Type B pancreatic cell (in vitro differentiated cells): ENCODE data around the gene SMARCA4. TPM values are rescaled to one million over a fixed set of nuclear protein-coding genes. Genes with fewer than 3 reads are reported as not detected.

Experiments used
- DNase-seq: peaks from one replicate; pipeline ENCODE4 v3.0.0; 2021; ENCODE audit warnings: mixed read lengths; ENCODE audit not compliant: unreplicated experiment; ENCODE audit errors: extremely low spot score
- H3K27ac Mint-ChIP-seq: 2 replicates; pipeline ENCODE4 v1.8.0; 2021; ENCODE audit warnings: mild to moderate bottlenecking, mixed read lengths
- H3K27me3 Mint-ChIP-seq: 2 replicates; pipeline ENCODE4 v1.8.0; 2021; ENCODE audit warnings: mixed read lengths
- H3K36me3 Mint-ChIP-seq: 2 replicates; pipeline ENCODE4 v1.8.0; 2021; ENCODE audit warnings: mixed read lengths
- H3K4me1 Mint-ChIP-seq: one replicate; pipeline ENCODE4 v1.8.0; 2021; ENCODE audit warnings: mixed read lengths; ENCODE audit not compliant: unreplicated experiment
- H3K4me3 Mint-ChIP-seq: 2 replicates; pipeline ENCODE4 v1.8.0; 2021; ENCODE audit warnings: mild to moderate bottlenecking, mixed read lengths
- H3K9me3 Mint-ChIP-seq: 2 replicates; pipeline ENCODE4 v1.8.0; 2021; ENCODE audit warnings: mixed read lengths
- total RNA-seq: library from RNA; stranded (reverse); gene quantifications from 2 replicates; pipeline ENCODE4 v1.2.1, GENCODE V29; 2021; ENCODE audit warnings: low replicate concordance
- TF ChIP-seq, protein P1 (sequence below): fragments of 200-600 bp; sonication (generic); conservative IDR thresholded peaks from 2 replicates; pipeline ENCODE4 v1.5.0; 2021; ENCODE audit warnings: antibody characterized with exemption, mild to moderate bottlenecking

Gene SMARCA4
- total RNA-seq, 1 donor from 2014 or later: 244 TPM

DNA sequence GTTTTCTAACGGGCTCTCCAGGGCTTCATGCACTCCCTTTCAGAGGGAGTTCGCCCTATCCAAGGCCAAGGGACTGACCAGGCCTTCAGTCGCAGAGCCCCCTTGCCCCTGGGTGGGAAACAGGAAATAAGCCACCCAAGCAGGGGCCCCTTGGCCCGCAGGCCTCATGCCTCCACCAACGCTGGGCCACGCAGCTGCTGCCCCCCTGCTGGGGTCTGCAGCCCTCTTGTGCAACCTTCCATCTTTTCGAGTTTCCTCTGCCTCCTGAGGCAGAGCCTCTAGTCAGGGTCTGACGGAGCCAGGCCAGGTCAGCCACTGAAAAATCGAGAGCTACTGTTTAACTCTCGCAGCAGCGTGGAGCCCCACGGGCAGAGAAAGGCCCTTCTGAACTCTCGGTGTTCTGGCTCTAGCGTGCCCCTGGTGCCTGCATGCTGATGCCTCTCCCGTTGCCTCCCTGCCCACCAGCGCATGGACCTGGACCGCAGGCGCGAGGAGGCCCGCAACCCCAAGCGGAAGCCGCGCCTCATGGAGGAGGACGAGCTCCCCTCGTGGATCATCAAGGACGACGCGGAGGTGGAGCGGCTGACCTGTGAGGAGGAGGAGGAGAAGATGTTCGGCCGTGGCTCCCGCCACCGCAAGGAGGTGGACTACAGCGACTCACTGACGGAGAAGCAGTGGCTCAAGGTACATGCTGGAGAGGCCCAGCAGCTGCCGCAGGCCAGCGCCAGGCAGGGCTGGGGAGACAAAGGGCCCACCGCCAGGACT, 73.8 kb downstream of the SMARCA4 start:
- H3K4me1 Mint-ChIP-seq: no peaks in the 10 kb centered on the region
- DNase-seq: no peak
- no peaks in the 10 kb centered on the region for H3K27me3 Mint-ChIP-seq
- TF ChIP-seq, protein P1, sequence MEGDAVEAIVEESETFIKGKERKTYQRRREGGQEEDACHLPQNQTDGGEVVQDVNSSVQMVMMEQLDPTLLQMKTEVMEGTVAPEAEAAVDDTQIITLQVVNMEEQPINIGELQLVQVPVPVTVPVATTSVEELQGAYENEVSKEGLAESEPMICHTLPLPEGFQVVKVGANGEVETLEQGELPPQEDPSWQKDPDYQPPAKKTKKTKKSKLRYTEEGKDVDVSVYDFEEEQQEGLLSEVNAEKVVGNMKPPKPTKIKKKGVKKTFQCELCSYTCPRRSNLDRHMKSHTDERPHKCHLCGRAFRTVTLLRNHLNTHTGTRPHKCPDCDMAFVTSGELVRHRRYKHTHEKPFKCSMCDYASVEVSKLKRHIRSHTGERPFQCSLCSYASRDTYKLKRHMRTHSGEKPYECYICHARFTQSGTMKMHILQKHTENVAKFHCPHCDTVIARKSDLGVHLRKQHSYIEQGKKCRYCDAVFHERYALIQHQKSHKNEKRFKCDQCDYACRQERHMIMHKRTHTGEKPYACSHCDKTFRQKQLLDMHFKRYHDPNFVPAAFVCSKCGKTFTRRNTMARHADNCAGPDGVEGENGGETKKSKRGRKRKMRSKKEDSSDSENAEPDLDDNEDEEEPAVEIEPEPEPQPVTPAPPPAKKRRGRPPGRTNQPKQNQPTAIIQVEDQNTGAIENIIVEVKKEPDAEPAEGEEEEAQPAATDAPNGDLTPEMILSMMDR: no peak
- H3K9me3 Mint-ChIP-seq: no peaks in the 10 kb centered on the region
- H3K27ac Mint-ChIP-seq: no peak overlapping the region
- H3K36me3 Mint-ChIP-seq: peaks cover 25% of the 10 kb centered on the region
- no peak overlapping the region for H3K4me3 Mint-ChIP-seq

DNA sequence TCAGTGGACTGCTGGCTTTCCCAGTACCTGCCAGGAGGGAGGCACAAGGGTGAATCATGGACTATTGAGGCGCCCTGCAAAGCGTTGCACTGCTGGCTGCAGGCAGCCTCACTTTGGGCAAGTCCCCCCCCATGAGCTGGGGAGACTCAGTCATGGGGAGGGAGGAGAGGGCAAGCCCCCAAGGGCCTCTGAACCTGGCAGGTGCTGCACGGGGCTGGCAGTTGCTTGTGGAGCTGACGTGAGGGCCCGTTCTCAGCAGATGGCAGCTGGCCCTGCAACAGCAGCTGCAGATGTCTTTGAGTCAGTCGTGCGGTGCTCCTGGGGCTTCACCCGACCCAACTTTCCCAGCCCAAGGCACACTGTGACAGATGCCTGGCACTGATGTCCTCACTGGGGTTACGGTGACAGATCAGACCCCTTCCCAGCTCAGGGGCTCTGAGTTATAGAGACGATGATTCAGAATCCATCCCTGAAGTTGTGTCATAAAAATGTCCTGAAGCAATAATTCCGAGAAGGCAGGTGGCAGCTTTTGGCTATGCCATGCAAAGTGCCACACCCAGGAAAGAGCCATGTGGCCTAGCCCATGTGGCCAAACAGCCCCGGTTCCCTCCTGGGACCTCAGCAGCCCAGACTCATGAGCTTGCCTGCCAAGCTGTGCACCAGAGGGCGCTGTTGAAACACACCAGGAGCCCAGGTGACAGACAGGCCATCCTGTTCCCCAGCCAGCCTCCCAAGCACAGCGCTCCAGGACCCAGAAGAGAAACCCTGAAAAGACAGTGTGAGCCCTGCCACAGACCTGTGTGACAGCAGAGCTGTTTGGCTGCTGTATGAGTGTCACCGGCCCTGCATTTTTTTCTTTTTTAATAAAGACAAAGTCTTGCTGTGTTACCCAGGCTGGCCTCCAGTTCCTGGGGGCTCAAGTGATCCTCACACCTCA, 74.9 kb downstream of the SMARCA4 start:
- DNase-seq: no peak
- Mint-ChIP-seq H3K36me3 (peaks cover 25% of the 10 kb centered on the region), H3K4me1 (no peaks in the 10 kb centered on the region), H3K27ac (peak overlapping the region; percentile 88), H3K27me3 (no peaks in the 10 kb centered on the region), H3K9me3 (no peaks in the 10 kb centered on the region), H3K4me3 (no peak overlapping the region)
- TF ChIP-seq, protein P1: peak; percentile 83

DNA sequence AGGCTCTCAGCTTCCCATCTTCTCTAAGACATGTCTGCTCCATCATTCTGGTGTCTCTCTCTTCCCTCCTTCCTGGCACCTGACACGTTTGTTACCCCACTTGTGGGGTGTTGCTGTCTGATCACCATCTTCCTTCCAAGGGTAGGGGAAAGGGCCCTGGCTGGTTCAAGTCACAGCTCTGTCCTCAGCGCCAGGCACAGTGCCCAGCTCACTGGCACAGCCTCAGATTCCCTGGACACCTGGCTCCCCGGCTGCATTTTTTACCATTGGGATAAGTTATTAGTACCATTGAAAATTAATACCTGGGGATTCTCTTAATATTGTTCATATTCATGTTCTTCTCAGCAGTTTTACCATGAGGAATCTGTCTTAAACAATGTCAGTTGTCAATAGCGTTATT, 77.7 kb downstream of the SMARCA4 start:
- Mint-ChIP-seq H3K4me3 (no peak overlapping the region), H3K27me3 (no peaks in the 10 kb centered on the region), H3K27ac (peak overlapping the region; percentile 66), H3K4me1 (no peaks in the 10 kb centered on the region), H3K9me3 (no peaks in the 10 kb centered on the region), H3K36me3 (peaks cover 26% of the 10 kb centered on the region)
- DNase-seq: no peak
- TF ChIP-seq, protein P1: no peak

DNA sequence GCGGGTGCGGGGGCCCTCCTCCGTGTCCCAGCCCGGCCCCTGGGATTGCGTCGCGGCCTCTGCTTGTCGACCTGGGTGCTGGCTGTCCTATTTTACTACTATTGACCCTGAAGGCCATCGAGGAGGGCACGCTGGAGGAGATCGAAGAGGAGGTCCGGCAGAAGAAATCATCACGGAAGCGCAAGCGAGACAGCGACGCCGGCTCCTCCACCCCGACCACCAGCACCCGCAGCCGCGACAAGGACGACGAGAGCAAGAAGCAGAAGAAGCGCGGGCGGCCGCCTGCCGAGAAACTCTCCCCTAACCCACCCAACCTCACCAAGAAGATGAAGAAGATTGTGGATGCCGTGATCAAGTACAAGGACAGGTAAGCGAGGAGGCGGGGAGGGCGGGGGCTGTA, 80.4 kb downstream of the SMARCA4 start:
- TF ChIP-seq, protein P1: no peak
- H3K4me3 Mint-ChIP-seq: no peak overlapping the region
- DNase-seq: no peak
- no peaks in the 10 kb centered on the region for H3K9me3 Mint-ChIP-seq
- H3K4me1 Mint-ChIP-seq: no peaks in the 10 kb centered on the region
- no peak overlapping the region for H3K27ac Mint-ChIP-seq
- H3K27me3 Mint-ChIP-seq: no peaks in the 10 kb centered on the region
- peaks cover 30% of the 10 kb centered on the region for H3K36me3 Mint-ChIP-seq

DNA sequence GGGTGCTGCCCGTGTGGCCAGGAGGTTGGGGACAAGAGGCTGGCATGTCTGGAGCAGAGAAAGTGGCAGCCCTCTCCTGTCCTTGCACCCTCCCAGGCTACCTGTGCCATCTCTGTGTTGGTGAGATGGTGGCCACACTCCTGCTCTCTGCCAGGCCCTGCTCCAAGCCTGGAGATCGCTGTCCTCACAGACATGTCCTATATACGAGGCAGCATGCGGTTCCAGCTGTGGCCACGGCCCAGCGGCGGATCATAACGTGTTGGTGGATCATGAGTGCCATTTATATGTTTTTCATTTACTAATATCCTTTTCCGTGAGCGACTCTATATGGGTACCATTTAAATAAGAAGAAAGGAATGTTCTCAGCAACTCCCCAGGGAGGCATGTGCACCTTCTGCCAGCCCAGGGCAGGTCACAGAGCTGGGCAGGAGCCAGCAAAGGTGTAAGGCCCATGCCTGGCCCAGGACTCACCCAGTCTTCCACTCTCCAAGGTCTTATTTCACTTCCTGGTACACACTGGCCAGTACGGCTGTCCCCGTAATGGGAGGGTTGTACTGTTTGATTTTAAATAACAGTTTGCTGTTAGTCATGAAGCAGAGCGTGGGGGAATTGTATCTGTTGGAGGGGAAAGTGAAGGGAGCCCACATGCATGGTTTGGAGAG, 81.3 kb downstream of the SMARCA4 start:
- H3K27ac Mint-ChIP-seq: no peak overlapping the region
- no peaks in the 10 kb centered on the region for H3K9me3 Mint-ChIP-seq
- H3K36me3 Mint-ChIP-seq: peaks cover 28% of the 10 kb centered on the region
- no peak for DNase-seq
- H3K4me3 Mint-ChIP-seq: no peak overlapping the region
- TF ChIP-seq, protein P1: no peak
- H3K4me1 Mint-ChIP-seq: no peaks in the 10 kb centered on the region
- no peaks in the 10 kb centered on the region for H3K27me3 Mint-ChIP-seq
